Uterus (tissue), 2 donors: ENCODE results near the gene ZNF292.

Source experiments
- CTCF ChIP-seq, 4 experiments: fragments of 200-600 bp in 2 of 4; fragments of 450-650 bp in 2 of 4; sonication (generic) in 2 of 4; IDR thresholded peaks; one replicate each; pipeline ENCODE4 v1.5.1; 2016 to 2019; ENCODE audit warnings: antibody characterized with exemption in 4 of 4, mild to moderate bottlenecking in 2 of 4, moderate library complexity in 1 of 4
- POLR2A ChIP-seq, 2 donors: fragments of 450-650 bp; IDR thresholded peaks; one replicate each; pipeline ENCODE4 v1.6.1; 2016; ENCODE audit warnings: antibody characterized with exemption in 2 of 2, mild to moderate bottlenecking in 1 of 2, moderate library complexity in 1 of 2

- TF ChIP-seq CTCF (IDR thresholded peaks at IDR 0.05) (no peak), POLR2A (IDR thresholded peaks at IDR 0.05) (no peak)
These were observed 55.6 kb downstream of the ZNF292 start for GRCh38 chr6:87210979-87211378.
